Smooth muscle cell (in vitro differentiated cells): Measurements from ENCODE around the gene SULT4A1. TPM values are rescaled to one million over a fixed set of nuclear protein-coding genes. Genes with fewer than 3 reads are reported as not detected.

Experiments used
- DNase-seq: peaks from one replicate; lab custom pipeline; 2025; ENCODE audit not compliant: unreplicated experiment; lab: John Stamatoyannopoulos, UW
- H2AFZ ChIP-seq: fragments of 200-600 bp; sonication (generic); 2 replicates; pipeline ENCODE4 v1.6.0; 2016; ENCODE audit warnings: antibody characterized with exemption, low read depth, mild to moderate bottlenecking
- H3F3A ChIP-seq: fragments of 200-600 bp; sonication (generic); 2 replicates; pipeline ENCODE4 v1.6.0; 2017; ENCODE audit warnings: antibody characterized with exemption, low read depth
- H3K27ac ChIP-seq: fragments of 200-600 bp; sonication (generic); 2 replicates; pipeline ENCODE4 v1.5.1; 2016; ENCODE audit warnings: low read depth, mild to moderate bottlenecking
- H3K27me3 ChIP-seq: fragments of 200-600 bp; sonication (generic); 2 replicates; pipeline ENCODE4 v1.6.1; 2016; ENCODE audit warnings: low read depth, mild to moderate bottlenecking
- H3K36me3 ChIP-seq: fragments of 200-600 bp; sonication (generic); 2 replicates; pipeline ENCODE4 v1.5.1; 2016; ENCODE audit warnings: low read depth
- H3K4me1 ChIP-seq: fragments of 200-600 bp; sonication (generic); 2 replicates; pipeline ENCODE4 v1.5.1; 2016; ENCODE audit warnings: low read depth
- H3K4me2 ChIP-seq: fragments of 200-600 bp; sonication (generic); 2 replicates; pipeline ENCODE4 v1.6.0; 2016; ENCODE audit warnings: mild to moderate bottlenecking
- H3K4me3 ChIP-seq: fragments of 200-600 bp; sonication (generic); 2 replicates; pipeline ENCODE4 v1.5.1; 2016; ENCODE audit warnings: mild to moderate bottlenecking
- H3K79me2 ChIP-seq: fragments of 200-600 bp; sonication (generic); 2 replicates; pipeline ENCODE4 v1.6.0; 2016; ENCODE audit warnings: low read depth, mild to moderate bottlenecking
- H3K9ac ChIP-seq: fragments of 200-600 bp; sonication (generic); 2 replicates; pipeline ENCODE4 v1.6.0; 2016; ENCODE audit warnings: low read depth
- H3K9me3 ChIP-seq: fragments of 200-600 bp; sonication (generic); replicated peaks from 2 replicates; pipeline ENCODE4 v1.5.1; 2016; ENCODE audit warnings: low read depth
- H4K20me1 ChIP-seq: fragments of 200-600 bp; sonication (generic); 2 replicates; pipeline ENCODE4 v1.6.0; 2016; ENCODE audit warnings: low read depth
- CTCF ChIP-seq: fragments of 200-600 bp; sonication (generic); IDR thresholded peaks from 2 replicates; pipeline ENCODE4 v1.5.1; 2017; ENCODE audit warnings: borderline replicate concordance, mild to moderate bottlenecking, antibody characterized with exemption; ENCODE audit not compliant: insufficient read depth, poor library complexity, severe bottlenecking
- WGBS: methylation state at CpG from one replicate; pipeline ENCODE4 v1.1.7; 2016; ENCODE audit warnings: low lambda C conversion rate; 5-methylcytosine and 5-hydroxymethylcytosine counted together
- polyA plus RNA-seq: library from polyadenylated mRNA; unstranded; fragments of >200 nt; fragmentation: Nextera tagmentation; extraction: Ambion mirVana; gene quantifications from 2 replicates; pipeline ENCODE4 v1.2.1, GENCODE V29; 2016
- total RNA-seq: library from RNA; depleted of rRNA; stranded (reverse); fragments of >200 nt; gene quantifications from 2 replicates; pipeline ENCODE4 v1.2.3, GENCODE V29; 2014

SULT4A1 gene
- total and polyA plus RNA-seq, 2 experiments from 2014 or later = 2.7 to 4.9 TPM

- Histone ChIP-seq H3K36me3 (no peaks in the 10 kb centered on the region), H3K4me2 (no peak overlapping the region), H3K27ac (no peak overlapping the region), H3K9ac (no peak overlapping the region), H3K4me3 (no peak overlapping the region), H3K4me1 (peaks cover 7% of the 10 kb centered on the region), H3F3A (peaks cover 19% of the 10 kb centered on the region), H3K9me3 (no peaks in the 10 kb centered on the region), H3K27me3 (no peaks in the 10 kb centered on the region), H4K20me1 (no peaks in the 10 kb centered on the region), H3K79me2 (no peaks in the 10 kb centered on the region), H2AFZ (no peak overlapping the region)
- no peak for TF ChIP-seq CTCF
- WGBS = 90% methylated on average over 26 of the region's 26 CpGs
- no peak for DNase-seq
Measured at GRCh38 chr22:43824724-43825420, 37.4 kb downstream of the SULT4A1 start.

DNA sequence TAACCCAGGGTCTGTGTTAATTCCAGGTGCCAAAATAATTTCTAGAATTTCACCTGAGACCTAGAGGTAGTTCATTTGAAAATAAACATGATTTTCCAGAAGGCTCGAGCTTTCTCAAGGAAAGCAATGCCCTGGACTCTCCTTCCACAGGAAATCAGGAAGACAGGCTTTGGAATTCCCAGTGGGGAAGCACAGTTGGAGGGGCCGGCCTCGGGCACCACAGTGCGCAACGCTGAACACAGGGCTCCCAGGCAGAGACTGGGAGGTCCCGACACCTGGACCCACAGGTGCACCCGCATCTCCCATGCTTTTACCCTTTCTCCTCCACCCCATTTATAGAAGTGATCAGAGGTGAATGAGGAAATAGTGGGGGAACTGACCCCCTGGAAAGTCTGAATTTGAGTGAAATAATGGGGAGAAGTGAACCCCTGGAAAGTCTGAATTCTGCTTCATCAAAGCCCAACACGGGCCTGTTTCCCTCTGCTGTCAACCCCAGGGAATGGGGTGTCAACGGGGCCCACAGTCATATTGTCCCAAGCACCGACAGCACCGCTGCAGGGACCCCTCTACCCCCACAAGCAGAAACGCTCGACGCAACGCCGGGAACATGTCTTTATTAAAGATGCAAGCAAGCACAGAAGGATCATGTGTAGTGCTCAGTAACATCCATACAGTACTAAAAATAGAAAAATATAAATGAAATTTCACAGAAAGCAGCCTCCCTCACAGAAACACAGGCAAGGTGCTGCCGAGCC lies 38.2 kb downstream of the SULT4A1 start:
- no peak for DNase-seq
- 91% methylated on average over 17 of the region's 17 CpGs for WGBS
- H3K27ac ChIP-seq = no peak overlapping the region

GRCh38 chr22:43823353-43823908 lies 38.9 kb downstream of the SULT4A1 start:
- Histone ChIP-seq H3K36me3 (no peaks in the 10 kb centered on the region), H3K27ac (no peak overlapping the region), H3K4me3 (no peak overlapping the region), H3F3A (peaks cover 19% of the 10 kb centered on the region), H3K79me2 (no peaks in the 10 kb centered on the region), H3K9me3 (no peaks in the 10 kb centered on the region), H2AFZ (no peak overlapping the region), H3K9ac (no peak overlapping the region), H3K4me1 (peaks cover 7% of the 10 kb centered on the region), H3K27me3 (no peaks in the 10 kb centered on the region), H3K4me2 (no peak overlapping the region), H4K20me1 (no peaks in the 10 kb centered on the region)
- WGBS = 82% methylated on average over 13 of the region's 13 CpGs
- no peak for DNase-seq
- no peak for TF ChIP-seq CTCF

More for the DNA sequence above, 38.2 kb downstream of the SULT4A1 start:
- H3K9me3 ChIP-seq = no peaks in the 10 kb centered on the region
- no peaks in the 10 kb centered on the region for H3K36me3 ChIP-seq
- peaks cover 19% of the 10 kb centered on the region for H3F3A ChIP-seq
- no peak for TF ChIP-seq CTCF
- H3K9ac ChIP-seq = no peak overlapping the region
- no peak overlapping the region for H3K4me3 ChIP-seq
- H4K20me1 ChIP-seq = no peaks in the 10 kb centered on the region
- no peak overlapping the region for H3K4me2 ChIP-seq
- H2AFZ ChIP-seq = no peak overlapping the region
- H3K4me1 ChIP-seq = peaks cover 7% of the 10 kb centered on the region
- H3K27me3 ChIP-seq = no peaks in the 10 kb centered on the region
- H3K79me2 ChIP-seq = no peaks in the 10 kb centered on the region
